CD4-positive, alpha-beta T cell treated with Interleukin-6 at 100 ng/mL for 8 hours (primary cell): ENCODE measurements around the gene MRPS6.
A peak's percentile ranks its signal among the peaks of the same experiment; 100 is the strongest.

Source experiments
- DNase-seq: peaks from one replicate; pipeline ENCODE4 v3.0.0-alpha.2; 2020; ENCODE audit warnings: mixed read lengths, low spot score

Gene MRPS6

GRCh38 chr21:34071683-34072082 is 1.7 kb upstream of the MRPS6 start:
- no peak for DNase-seq

- no peak for DNase-seq
These were observed 990 bp upstream of the MRPS6 start for GRCh38 chr21:34072145-34073031.

- peak; percentile 45 for DNase-seq
These were observed 438 bp downstream of the MRPS6 start for GRCh38 chr21:34073749-34074282.

GRCh38 chr21:34074283-34075090 is 1.1 kb downstream of the MRPS6 start:
- no peak for DNase-seq

- DNase-seq: no peak
These were observed 1.7 kb downstream of the MRPS6 start for GRCh38 chr21:34075091-34075425.

- DNase-seq: no peak
These were observed 2.6 kb downstream of the MRPS6 start for GRCh38 chr21:34075760-34076660.

- no peak for DNase-seq
These were observed 3.5 kb downstream of the MRPS6 start for GRCh38 chr21:34076835-34077234.

GRCh38 chr21:34077888-34078287 is 4.5 kb downstream of the MRPS6 start:
- no peak for DNase-seq

- DNase-seq: peak; percentile 37
These were observed 5.5 kb downstream of the MRPS6 start for GRCh38 chr21:34078915-34079314.

GRCh38 chr21:34080710-34081109 is 7.3 kb downstream of the MRPS6 start:
- no peak for DNase-seq

- DNase-seq: no peak
These were observed 9.4 kb downstream of the MRPS6 start for GRCh38 chr21:34082769-34083168.

GRCh38 chr21:34083357-34083756 is 10.0 kb downstream of the MRPS6 start:
- no peak for DNase-seq

- DNase-seq: no peak
These were observed 11.8 kb downstream of the MRPS6 start for GRCh38 chr21:34085129-34085528.

GRCh38 chr21:34086887-34087306 is 13.5 kb downstream of the MRPS6 start:
- DNase-seq: no peak

GRCh38 chr21:34088752-34089151 is 15.4 kb downstream of the MRPS6 start:
- no peak for DNase-seq

- DNase-seq: no peak
These were observed 17.7 kb downstream of the MRPS6 start for GRCh38 chr21:34091032-34091431.

- DNase-seq: no peak
These were observed 18.2 kb downstream of the MRPS6 start for GRCh38 chr21:34091607-34092006.

GRCh38 chr21:34092262-34092921 is 19.0 kb downstream of the MRPS6 start:
- no peak for DNase-seq

- DNase-seq: no peak
These were observed 19.7 kb downstream of the MRPS6 start for GRCh38 chr21:34093083-34093482.

GRCh38 chr21:34094949-34095348 is 21.6 kb downstream of the MRPS6 start:
- DNase-seq: no peak

GRCh38 chr21:34097442-34097841 is 24.1 kb downstream of the MRPS6 start:
- no peak for DNase-seq
